ENCODE data around the gene PPP1R9B.

PPP1R9B gene

DNA sequence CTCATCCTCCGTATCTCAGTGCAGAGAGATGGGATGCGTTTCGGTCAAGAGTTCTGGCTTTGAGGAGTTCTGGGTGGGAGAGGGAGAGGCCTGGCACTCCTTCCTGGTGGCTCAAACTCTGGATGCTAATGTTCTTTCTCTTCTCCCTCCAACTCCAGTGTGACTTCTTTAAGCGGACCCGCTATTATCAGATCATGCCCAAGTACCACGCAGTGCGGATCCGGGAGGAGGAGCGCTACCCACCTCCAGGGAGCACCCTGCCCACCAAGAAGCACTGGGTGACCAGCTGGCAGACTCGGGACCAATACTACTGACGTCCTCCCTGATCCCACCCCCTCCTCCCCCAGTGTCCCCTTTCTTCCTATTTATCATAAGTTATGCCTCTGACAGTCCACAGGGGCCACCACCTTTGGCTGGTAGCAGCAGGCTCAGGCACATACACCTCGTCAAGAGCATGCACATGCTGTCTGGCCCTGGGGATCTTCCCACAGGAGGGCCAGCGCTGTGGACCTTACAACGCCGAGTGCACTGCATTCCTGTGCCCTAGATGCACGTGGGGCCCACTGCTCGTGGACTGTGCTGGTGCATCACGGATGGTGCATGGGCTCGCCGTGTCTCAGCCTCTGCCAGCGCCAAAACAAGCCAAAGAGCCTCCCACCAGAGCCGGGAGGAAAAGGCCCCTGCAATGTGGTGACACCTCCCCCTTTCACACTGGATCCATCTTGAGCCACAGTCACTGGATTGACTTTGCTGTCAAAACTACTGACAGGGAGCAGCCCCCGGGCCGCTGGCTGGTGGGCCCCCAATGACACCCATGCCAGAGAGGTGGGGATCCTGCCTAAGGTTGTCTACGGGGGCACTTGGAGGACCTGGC lies 61.3 kb downstream of the PPP1R9B start:
- DNase-seq: no peak

DNA sequence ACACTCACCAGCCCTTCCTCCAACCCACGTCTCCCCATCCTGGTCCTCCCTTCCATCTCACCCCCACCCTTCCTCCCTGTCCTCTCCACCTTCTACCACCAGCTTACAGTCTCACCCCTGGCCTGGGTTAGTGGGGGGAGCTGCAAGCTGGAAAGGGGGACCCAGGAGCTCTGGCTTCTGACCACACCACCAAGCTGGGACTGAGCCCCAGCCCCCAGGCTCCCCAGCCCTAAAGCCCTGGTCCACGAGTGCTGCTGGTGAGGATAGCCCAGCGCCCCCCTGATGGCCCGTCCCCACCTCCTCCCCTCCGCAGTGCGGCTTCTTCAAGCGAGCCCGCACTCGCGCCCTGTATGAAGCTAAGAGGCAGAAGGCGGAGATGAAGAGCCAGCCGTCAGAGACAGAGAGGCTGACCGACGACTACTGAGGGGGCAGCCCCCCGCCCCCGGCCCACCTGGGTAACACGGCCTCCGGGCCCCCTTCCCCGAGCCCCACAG lies 62.5 kb downstream of the PPP1R9B start:
- DNase-seq: no peak

DNA sequence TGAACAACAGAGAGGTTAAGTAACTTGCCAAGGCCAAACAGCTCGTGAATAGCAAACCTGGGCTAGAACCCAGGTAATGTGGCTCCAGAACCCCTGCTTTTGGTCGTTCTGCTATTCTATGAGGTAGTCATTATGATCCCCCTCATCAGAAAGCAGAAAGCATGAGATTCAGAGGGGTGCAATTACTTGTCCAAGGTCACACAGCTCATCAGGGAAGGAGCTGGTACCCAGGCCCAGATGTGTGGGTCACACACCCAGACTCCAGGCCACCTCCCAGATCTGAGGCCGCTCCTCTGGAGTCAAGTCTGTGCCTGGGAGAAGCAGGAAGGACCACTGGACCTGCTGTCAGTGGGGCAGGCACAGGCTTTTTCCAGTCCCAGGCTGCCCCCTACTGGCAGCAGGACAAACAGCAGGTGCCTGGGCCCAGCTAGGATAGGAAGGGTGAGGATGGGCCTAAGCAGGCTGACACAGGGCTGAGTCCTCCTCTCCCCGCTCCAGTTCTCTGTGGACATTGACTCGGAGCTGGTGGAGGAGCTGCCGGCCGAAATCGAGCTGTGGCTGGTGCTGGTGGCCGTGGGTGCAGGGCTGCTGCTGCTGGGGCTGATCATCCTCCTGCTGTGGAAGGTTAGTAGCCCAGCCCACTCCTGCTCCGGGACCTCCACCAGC lies 63.1 kb downstream of the PPP1R9B start:
- DNase-seq: peak; percentile 68

Data from T-helper 9 cell (primary cell).